A549 treated with DMSO at 1 μM for 4 hours (cell line): ENCODE measurements around the gene NCBP2. TPM values are rescaled to one million over a fixed set of nuclear protein-coding genes. Genes with fewer than 3 reads are reported as not detected.

ENCODE experiments used
- total RNA-seq: library from RNA; stranded (reverse); fragments of 200-300 nt; extraction: Qiagen RNA extraction; gene quantifications from 5 replicates; pipeline ENCODE4 v1.2.3, GENCODE V29; 2022; ENCODE audit warnings: low read depth

Gene NCBP2
- total RNA-seq, result 46.3 to 53.9 TPM (median 49.0 TPM) in 5 replicates

DNA sequence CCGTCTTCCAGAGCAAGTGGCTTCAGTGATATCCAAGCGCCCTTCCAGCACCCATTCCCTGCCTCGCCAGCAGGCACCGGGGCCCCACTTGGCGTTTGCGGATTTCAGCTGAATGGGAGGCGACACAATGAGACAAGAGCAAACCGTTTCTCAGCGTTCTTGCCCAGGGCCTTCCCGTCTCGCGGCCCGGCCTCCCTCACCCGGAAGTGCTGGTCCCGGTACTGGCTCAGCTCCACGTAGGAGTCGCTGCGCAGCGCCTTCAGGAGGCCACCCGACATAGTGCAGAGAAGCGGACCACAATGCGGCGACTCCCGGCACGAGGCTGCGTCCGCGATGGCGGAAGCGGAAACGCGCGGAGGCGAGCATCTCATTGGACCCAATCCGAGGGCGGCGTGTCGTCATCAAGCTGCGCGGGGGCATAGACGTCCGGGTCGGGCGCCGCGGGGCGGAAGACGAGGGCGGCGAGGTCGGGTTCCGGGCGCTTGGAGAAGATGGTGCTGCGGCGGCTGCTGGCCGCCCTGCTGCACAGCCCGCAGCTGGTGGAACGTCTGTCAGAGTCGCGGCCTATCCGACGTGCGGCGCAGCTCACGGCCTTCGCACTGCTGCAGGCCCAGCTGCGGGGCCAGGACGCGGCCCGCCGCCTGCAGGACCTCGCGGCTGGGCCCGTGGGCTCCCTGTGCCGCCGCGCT lies at the start of gene NCBP2:
TSS of gene NCBP2 (minus strand) at position 303 of the 689 bp plus-strand sequence. CDS start at position 278, 25 bp downstream.

GRCh38 chr3:196968233-196969133 lies 26.2 kb upstream of the NCBP2 start, which contains the start of gene PIGZ:
TSS of gene PIGZ (minus strand) at chr3:196968833. CDS start at chr3:196952031, 16,802 bp downstream.

Other genes with a start within 250 kb of the NCBP2 start
- gene CEP19, start 230.3 kb downstream of the NCBP2 start, total RNA-seq, result 2.2 to 3.4 TPM (median 3.1 TPM) in 5 replicates
- gene PIGX, start 230.2 kb downstream of the NCBP2 start, total RNA-seq, result 27.6 to 34.3 TPM (median 31.5 TPM) in 5 replicates
- gene PAK2, start 202.7 kb downstream of the NCBP2 start, total RNA-seq, result 32.4 to 46.2 TPM (median 40.8 TPM) in 5 replicates
- 6.3 to 8.9 TPM (median 7.4 TPM) in 5 replicates for gene SENP5, start 74.6 kb downstream of the NCBP2 start, total RNA-seq
- 1.1 to 1.6 TPM (median 1.2 TPM) in 5 replicates for gene PIGZ, start 26.3 kb upstream of the NCBP2 start, total RNA-seq
- 46.4 to 63.5 TPM (median 58.3 TPM) in 5 replicates for gene MELTF, start 87.3 kb upstream of the NCBP2 start, total RNA-seq